H9 (cell line): ENCODE measurements around the gene MAGEA4. TPM values are rescaled to one million over a fixed set of nuclear protein-coding genes. Genes with fewer than 3 reads are reported as not detected.

ENCODE experiments used
- DNase-seq: peaks from one replicate; pipeline ENCODE4 v3.0.0-alpha.2; 2017
- H2AFZ ChIP-seq: one replicate; pipeline ENCODE4 v1.6.1; 2013; ENCODE audit warnings: mild to moderate bottlenecking, low read length, control low read depth, moderate library complexity
- H2AK5ac ChIP-seq: 2 replicates; pipeline ENCODE4 v1.6.1; 2013; ENCODE audit warnings: low read length, control low read depth, mixed read lengths; ENCODE audit not compliant: insufficient read length
- H2BK120ac ChIP-seq: one replicate; pipeline ENCODE4 v1.6.1; 2013; ENCODE audit warnings: low read depth, mild to moderate bottlenecking, low read length, control low read depth, inconsistent platforms; ENCODE audit not compliant: poor library complexity, severe bottlenecking
- H2BK12ac ChIP-seq: 2 replicates; pipeline ENCODE4 v1.6.1; 2013; ENCODE audit warnings: low read length, control low read depth, mixed read lengths, low read depth; ENCODE audit not compliant: insufficient read length
- H2BK15ac ChIP-seq: 2 replicates; pipeline ENCODE4 v1.6.1; 2013; ENCODE audit warnings: low read depth, low read length, control low read depth
- H2BK20ac ChIP-seq: one replicate; pipeline ENCODE4 v1.6.1; 2013; ENCODE audit warnings: low read depth, mild to moderate bottlenecking, low read length, control low read depth, inconsistent platforms; ENCODE audit not compliant: poor library complexity, severe bottlenecking
- H2BK5ac ChIP-seq: 2 replicates; pipeline ENCODE4 v1.6.1; 2013; ENCODE audit warnings: low read length, control low read depth, mixed read lengths; ENCODE audit not compliant: insufficient read length
- H3K14ac ChIP-seq: 2 replicates; pipeline ENCODE4 v1.6.1; 2013; ENCODE audit warnings: low read length, control low read depth; ENCODE audit not compliant: insufficient read depth
- H3K18ac ChIP-seq: 2 replicates; pipeline ENCODE4 v1.6.1; 2013; ENCODE audit warnings: low read depth, mild to moderate bottlenecking, mixed read lengths, low read length, control low read depth; ENCODE audit not compliant: insufficient read length
- H3K23ac ChIP-seq: 2 replicates; pipeline ENCODE4 v1.6.1; 2013; ENCODE audit warnings: low read length, control low read depth, mixed read lengths, low read depth; ENCODE audit not compliant: insufficient read length
- H3K23me2 ChIP-seq: 2 replicates; pipeline ENCODE4 v1.6.1; 2013; ENCODE audit warnings: low read depth, mild to moderate bottlenecking, mixed read lengths, low read length, control low read depth; ENCODE audit not compliant: insufficient read length, poor library complexity, severe bottlenecking
- H3K27ac ChIP-seq: 2 replicates; pipeline ENCODE4 v1.5.1; 2013; ENCODE audit warnings: low read length, control low read depth, mixed read lengths, low read depth; ENCODE audit not compliant: insufficient read length
- H3K27me3 ChIP-seq: 2 replicates; pipeline ENCODE4 v1.6.1; 2013; ENCODE audit warnings: low read length, control low read depth, inconsistent platforms; ENCODE audit not compliant: insufficient read depth
- H3K4ac ChIP-seq: 2 replicates; pipeline ENCODE4 v1.6.1; 2013; ENCODE audit warnings: low read depth, mild to moderate bottlenecking, control low read depth, inconsistent platforms, low read length, moderate library complexity
- H3K4me1 ChIP-seq: 2 replicates; pipeline ENCODE4 v1.6.1; 2013; ENCODE audit warnings: low read length, control low read depth, inconsistent platforms; ENCODE audit not compliant: insufficient read depth
- H3K4me2 ChIP-seq: 2 replicates; pipeline ENCODE4 v1.6.1; 2013; ENCODE audit warnings: low read length, control low read depth, mixed read lengths; ENCODE audit not compliant: insufficient read length, insufficient read depth
- H3K56ac ChIP-seq: 2 replicates; pipeline ENCODE4 v1.6.1; 2013; ENCODE audit warnings: low read depth, mild to moderate bottlenecking, mixed read lengths, low read length, control low read depth; ENCODE audit not compliant: insufficient read length
- H3K79me1 ChIP-seq: 2 replicates; pipeline ENCODE4 v1.6.1; 2013; ENCODE audit warnings: low read depth, mild to moderate bottlenecking, moderate library complexity, low read length, control low read depth, inconsistent platforms; ENCODE audit not compliant: insufficient read depth, poor library complexity, severe bottlenecking
- H3K79me2 ChIP-seq: 2 replicates; pipeline ENCODE4 v1.6.1; 2013; ENCODE audit warnings: low read length, control low read depth, inconsistent platforms; ENCODE audit not compliant: insufficient read depth
- H3K9ac ChIP-seq: 2 replicates; pipeline ENCODE4 v1.6.1; 2013; ENCODE audit warnings: low read length, control low read depth, mixed read lengths; ENCODE audit not compliant: insufficient read length; ENCODE audit errors: extremely low read depth
- H3K9me3 ChIP-seq: one replicate; pipeline ENCODE4 v1.6.1; 2013; ENCODE audit warnings: low read depth, low read length, inconsistent platforms; ENCODE audit not compliant: control insufficient read depth
- H3T11ph ChIP-seq: one replicate; pipeline ENCODE4 v1.6.1; 2013; ENCODE audit warnings: mild to moderate bottlenecking, low read length, control low read depth, inconsistent platforms
- H4K20me1 ChIP-seq: one replicate; pipeline ENCODE4 v1.6.1; 2013; ENCODE audit not compliant: control insufficient read depth, insufficient read length, insufficient read depth
- H4K5ac ChIP-seq: 2 replicates; pipeline ENCODE4 v1.6.1; 2013; ENCODE audit warnings: low read depth, mild to moderate bottlenecking, mixed read lengths, low read length, control low read depth; ENCODE audit not compliant: insufficient read length
- H4K8ac ChIP-seq: replicated peaks from 2 replicates; pipeline ENCODE4 v1.6.1; 2013; ENCODE audit warnings: low read length, control low read depth, mixed read lengths, low read depth; ENCODE audit not compliant: insufficient read length
- H4K91ac ChIP-seq: 2 replicates; pipeline ENCODE4 v1.6.1; 2013; ENCODE audit warnings: low read depth, mild to moderate bottlenecking, moderate library complexity, mixed read lengths, low read length, control low read depth; ENCODE audit not compliant: insufficient read length
- H3K27ac Mint-ChIP-seq, 3 experiments: 2 replicates in 2 of 3; 3 replicates in 1 of 3; pipeline ENCODE4 v1.8.0; 2020 to 2021; ENCODE audit warnings: mixed read lengths in 3 of 3, mild to moderate bottlenecking in 1 of 3, moderate library complexity in 1 of 3
- H3K27me3 Mint-ChIP-seq: 2 replicates; pipeline ENCODE4 v1.8.0; 2021; ENCODE audit warnings: low read depth, mild to moderate bottlenecking, moderate library complexity, mixed read lengths
- H3K36me3 Mint-ChIP-seq, 3 experiments: 2 replicates in 2 of 3; 3 replicates in 1 of 3; pipeline ENCODE4 v1.8.0; 2020 to 2021; ENCODE audit warnings: low read depth in 3 of 3, mixed read lengths in 3 of 3; ENCODE audit not compliant: insufficient read depth in 1 of 3
- H3K4me1 Mint-ChIP-seq, 2 experiments: 2 replicates each; pipeline ENCODE4 v1.8.0; 2020; ENCODE audit warnings: mixed read lengths in 2 of 2
- H3K4me3 Mint-ChIP-seq, 2 experiments: 2 replicates in 1 of 2; 3 replicates in 1 of 2; pipeline ENCODE4 v1.8.0; 2020 to 2021; ENCODE audit warnings: mild to moderate bottlenecking in 2 of 2, mixed read lengths in 2 of 2, moderate library complexity in 1 of 2
- H3K9me3 Mint-ChIP-seq, 2 experiments: 2 replicates in 1 of 2; 3 replicates in 1 of 2; pipeline ENCODE4 v1.8.0; 2020; ENCODE audit warnings: mild to moderate bottlenecking in 2 of 2, mixed read lengths in 2 of 2, moderate library complexity in 1 of 2
- CTCF ChIP-seq: fragments of 200-600 bp; sonication (generic); conservative IDR thresholded peaks from 3 replicates; pipeline ENCODE4 v1.8.0; 2021; ENCODE audit warnings: antibody characterized with exemption, mild to moderate bottlenecking
- WGBS: extraction: QIAGEN DNeasy Blood & Tissue Kit; methylation state at CpG from one replicate; pipeline ENCODE4 v1.1.7; 2013; ENCODE audit warnings: missing lambda C conversion rate, low lambda C conversion rate, mixed read lengths; ENCODE audit not compliant: insufficient read length; ENCODE audit errors: extremely low coverage; 5-methylcytosine and 5-hydroxymethylcytosine counted together
- total RNA-seq: library from RNA; stranded (reverse); gene quantifications from 2 replicates; pipeline ENCODE4 v1.2.1, GENCODE V29; 2021

MAGEA4 gene
- total RNA-seq, 1 experiment from 2014 or later: 0.68 TPM

- no peak overlapping the region for H3K23ac ChIP-seq
- H4K5ac ChIP-seq: no peak overlapping the region
- Mint-ChIP-seq H3K27me3 (no peaks in the 10 kb centered on the region; the same call in 1 of the 2 replicates), H3K36me3 (no peaks in the 10 kb centered on the region; a peak in 1 of 7 replicates), H3K27ac (peak overlapping the region in 1 of 3 experiments; percentile 35; a peak in 1 of 7 replicates), H3K9me3 (peaks cover 63 to 69% of the 10 kb centered on the region in 2 experiments), H3K4me1 (peaks cover 2% of the 10 kb centered on the region in 2 experiments; a peak in 1 of 4 replicates), H3K4me3 (no peak overlapping the region)
- H3K9ac ChIP-seq: no peak overlapping the region
- H3K4ac ChIP-seq: no peak overlapping the region
- no peak overlapping the region for H3K56ac ChIP-seq
- no peaks in the 10 kb centered on the region for H3K4me1 ChIP-seq
- H4K8ac ChIP-seq: no peak overlapping the region
- H4K91ac ChIP-seq: no peak overlapping the region
- H3K4me2 ChIP-seq: no peak overlapping the region
- H3K27ac ChIP-seq: no peak overlapping the region
- WGBS: no CpG with 5 or more reads among the region's 5 CpGs
- no peaks in the 10 kb centered on the region for H3K79me1 ChIP-seq
- H2BK120ac ChIP-seq: no peak overlapping the region
- no peaks in the 10 kb centered on the region for H3K27me3 ChIP-seq
- no peaks in the 10 kb centered on the region for H4K20me1 ChIP-seq
- no peak overlapping the region for H2AFZ ChIP-seq
- H2BK20ac ChIP-seq: no peak overlapping the region
- peaks cover 29% of the 10 kb centered on the region for H3K9me3 ChIP-seq
- no peaks in the 10 kb centered on the region for H3K79me2 ChIP-seq
- no peak overlapping the region for H2BK5ac ChIP-seq
- no peak overlapping the region for H2BK15ac ChIP-seq
- no peak overlapping the region for H3K14ac ChIP-seq
- no peaks in the 10 kb centered on the region for H3K23me2 ChIP-seq
- no peak overlapping the region for H2BK12ac ChIP-seq
- no peak overlapping the region for H2AK5ac ChIP-seq
- no peak overlapping the region for H3T11ph ChIP-seq
- DNase-seq: no peak
- H3K18ac ChIP-seq: no peak overlapping the region
- TF ChIP-seq CTCF: no peak
Measured at GRCh38 chrX:151922692-151923091, 10.0 kb downstream of the MAGEA4 start.
